Right ventricle myocardium inferior (tissue), 1 donor: ENCODE data around the gene FIBCD1. TPM values are rescaled to one million over a fixed set of nuclear protein-coding genes. Genes with fewer than 3 reads are reported as not detected.

Experiments used
- ATAC-seq: fragments of 200-7000 bp; cut with Tn5 transposase; one replicate; pipeline ENCODE4 v1.9.1; 2020; ENCODE audit warnings: mild to moderate bottlenecking, moderate library complexity
- DNase-seq: peaks from one replicate; pipeline ENCODE4 v3.0.0; 2021; ENCODE audit errors: missing footprints
- intact Hi-C: fragments of 100-400 bp; cut with DNase I; formaldehyde crosslinking; loops from one replicate; pipeline ENCODE4 v1.11.0; 2022
- total RNA-seq: library from RNA; stranded (reverse); fragmentation: NEBNext Ultra II Directional; extraction: Animal tissue kit (Norgen Biotek cat#: 25700); gene quantifications from one replicate; pipeline ENCODE4 v1.2.1, GENCODE V29; 2021
- donor health status: DM: no; HTN: yes; CAD: no; lungs with severe emphysema.

FIBCD1 gene
- total RNA-seq, 1 donor from 2014 or later = 0.57 TPM

- DNase-seq (peak; percentile 50), ATAC-seq (no peak)
- intact Hi-C loops = loop anchor here (1.0 to 10.0 kb wide), 2 partner anchors 61 to 114 kb away; no protein-coding TSS in a partner anchor
Observed at GRCh38 chr9:130930804-130931349, 8.2 kb downstream of the FIBCD1 start.

- ATAC-seq (no peak), DNase-seq (peak; percentile 40)
- intact Hi-C loops = loop anchor here (10.0 kb wide), 1 partner anchor 115 kb away; no protein-coding TSS in a partner anchor
Observed at GRCh38 chr9:130930132-130930803, 8.8 kb downstream of the FIBCD1 start.

- DNase-seq (peak; percentile 65), ATAC-seq (no peak)
- intact Hi-C loops = loop anchor here (10.0 kb wide), 1 partner anchor 115 kb away; no protein-coding TSS in a partner anchor
Observed at GRCh38 chr9:130929571-130930038, 9.4 kb downstream of the FIBCD1 start.

- DNase-seq (peak; percentile 17), ATAC-seq (no peak)
- intact Hi-C loops = no loop called here
Observed at GRCh38 chr9:130927995-130928900, 10.8 kb downstream of the FIBCD1 start.

- intact Hi-C loops = no loop called here
- ATAC-seq (no peak), DNase-seq (no peak)
Observed at GRCh38 chr9:130927338-130927737, 11.7 kb downstream of the FIBCD1 start.

GRCh38 chr9:130925050-130925678 lies 13.9 kb downstream of the FIBCD1 start:
- ATAC-seq = no peak
- intact Hi-C loops = no loop called here
- no peak for DNase-seq

- DNase-seq (no peak), ATAC-seq (no peak)
Observed at GRCh38 chr9:130924448-130924788, 14.6 kb downstream of the FIBCD1 start.

GRCh38 chr9:130923611-130924447 lies 15.2 kb downstream of the FIBCD1 start:
- no peak for ATAC-seq
- intact Hi-C loops = no loop called here

More at GRCh38 chr9:130924448-130924788, 14.6 kb downstream of the FIBCD1 start:
- intact Hi-C loops = no loop called here

GRCh38 chr9:130922893-130923610 lies 16.0 kb downstream of the FIBCD1 start:
- DNase-seq = no peak
- intact Hi-C loops = no loop called here

More at GRCh38 chr9:130923611-130924447, 15.2 kb downstream of the FIBCD1 start:
- DNase-seq = no peak

GRCh38 chr9:130921989-130922892 lies 16.8 kb downstream of the FIBCD1 start:
- intact Hi-C loops = no loop called here
- ATAC-seq = no peak
- DNase-seq = no peak

More at GRCh38 chr9:130922893-130923610, 16.0 kb downstream of the FIBCD1 start:
- ATAC-seq = no peak

GRCh38 chr9:130921300-130921988 lies 17.6 kb downstream of the FIBCD1 start:
- ATAC-seq (no peak), DNase-seq (no peak)
- intact Hi-C loops = no loop called here

GRCh38 chr9:130920762-130921299 lies 18.2 kb downstream of the FIBCD1 start:
- intact Hi-C loops = no loop called here

GRCh38 chr9:130920233-130920632 lies 18.8 kb downstream of the FIBCD1 start:
- no peak for ATAC-seq

More at GRCh38 chr9:130920762-130921299, 18.2 kb downstream of the FIBCD1 start:
- ATAC-seq (no peak), DNase-seq (no peak)

GRCh38 chr9:130919559-130920145 lies 19.4 kb downstream of the FIBCD1 start:
- intact Hi-C loops = no loop called here
- DNase-seq (no peak), ATAC-seq (no peak)

More at GRCh38 chr9:130920233-130920632, 18.8 kb downstream of the FIBCD1 start:
- intact Hi-C loops = no loop called here
- DNase-seq = no peak
